ENCODE data around the gene WAPL.

WAPL gene

GRCh38 chr10:86388119-86388704 is 133.4 kb downstream of the WAPL start:
- no peak for DNase-seq
- no peak overlapping the region for H3K4me2 ChIP-seq (ENCODE audit: low read depth, low read length)
- H4K20me1 ChIP-seq (ENCODE audit: insufficient read depth, low read length): no peaks in the 10 kb centered on the region
- no peaks in the 10 kb centered on the region for H3K9me2 ChIP-seq (replicated peaks; ENCODE audit: insufficient read depth, low read length)
- H3F3A ChIP-seq (ENCODE audit: insufficient read depth, low read length): no peaks in the 10 kb centered on the region
- H2AFZ ChIP-seq (ENCODE audit: low read length): no peak overlapping the region
- H3K9me3 ChIP-seq (replicated peaks; ENCODE audit: insufficient read depth, low read length): no peaks in the 10 kb centered on the region
- H3K4me1 ChIP-seq (ENCODE audit: low read length): no peaks in the 10 kb centered on the region
- no peaks in the 10 kb centered on the region for H3K79me2 ChIP-seq (ENCODE audit: low read length)
- TF ChIP-seq CTCF (IDR thresholded peaks at IDR 0.05; ENCODE audit: low read length) (no peak), EZH2phosphoT487 (IDR thresholded peaks at IDR 0.05; ENCODE audit: low read length) (no peak), EZH2 (optimal IDR thresholded peaks at IDR 0.05; ENCODE audit: low read depth, low read length) (no peak)
- H3K36me3 ChIP-seq (replicated peaks; ENCODE audit: insufficient read depth, low read length): no peaks in the 10 kb centered on the region
- no peak overlapping the region for H3K9ac ChIP-seq (ENCODE audit: low read length)
- H3K27ac ChIP-seq (ENCODE audit: low read length): no peak overlapping the region
- no peak overlapping the region for H3K4me3 ChIP-seq (ENCODE audit: low read length)
- H3K27me3 ChIP-seq (replicated peaks; ENCODE audit: insufficient read depth, low read length): no peaks in the 10 kb centered on the region

DNA sequence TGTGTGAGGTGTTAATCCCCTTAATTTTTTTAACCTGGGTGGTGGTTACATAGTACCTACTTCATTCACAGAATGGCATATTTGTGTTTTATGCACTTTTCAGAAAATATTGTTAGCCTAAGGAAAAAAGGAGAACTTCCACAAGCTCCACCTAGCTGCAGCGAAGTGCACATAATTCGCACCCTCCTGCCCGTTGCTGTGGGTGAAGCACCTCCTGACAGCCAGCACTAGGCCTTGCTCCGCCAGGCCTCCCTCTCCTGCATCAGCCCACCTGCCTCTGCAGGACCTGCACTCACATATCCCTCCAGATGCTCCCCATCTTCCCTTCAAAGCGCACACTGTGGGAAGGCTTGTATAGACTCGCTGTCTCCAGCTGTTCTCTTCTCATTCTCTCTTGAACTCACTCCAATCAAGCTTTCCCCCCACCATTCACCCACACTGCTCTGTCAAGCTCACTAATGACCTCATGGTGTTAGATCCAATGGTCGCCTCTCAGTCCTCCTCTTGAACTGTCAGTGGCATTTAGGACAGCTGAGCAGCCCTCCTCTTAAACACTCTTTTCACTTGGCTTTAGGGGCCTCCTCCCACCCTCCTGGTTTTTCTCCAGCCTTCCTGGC is 134.3 kb downstream of the WAPL start:
- H3K9me3 ChIP-seq (replicated peaks; ENCODE audit: insufficient read depth, low read length): no peaks in the 10 kb centered on the region
- no peak for TF ChIP-seq CTCF (IDR thresholded peaks at IDR 0.05; ENCODE audit: low read length)
- no peak for TF ChIP-seq EZH2 (optimal IDR thresholded peaks at IDR 0.05; ENCODE audit: low read depth, low read length)
- no peak for TF ChIP-seq EZH2phosphoT487 (IDR thresholded peaks at IDR 0.05; ENCODE audit: low read length)
- no peaks in the 10 kb centered on the region for H3K4me1 ChIP-seq (ENCODE audit: low read length)
- H4K20me1 ChIP-seq (ENCODE audit: insufficient read depth, low read length): no peaks in the 10 kb centered on the region
- H3F3A ChIP-seq (ENCODE audit: insufficient read depth, low read length): no peaks in the 10 kb centered on the region
- H3K27ac ChIP-seq (ENCODE audit: low read length): no peak overlapping the region
- no peak overlapping the region for H3K4me3 ChIP-seq (ENCODE audit: low read length)
- no peaks in the 10 kb centered on the region for H3K79me2 ChIP-seq (ENCODE audit: low read length)
- H3K27me3 ChIP-seq (replicated peaks; ENCODE audit: insufficient read depth, low read length): no peaks in the 10 kb centered on the region
- no peak for DNase-seq
- H3K9ac ChIP-seq (ENCODE audit: low read length): no peak overlapping the region
- H3K4me2 ChIP-seq (ENCODE audit: low read depth, low read length): no peak overlapping the region
- H3K9me2 ChIP-seq (replicated peaks; ENCODE audit: insufficient read depth, low read length): no peaks in the 10 kb centered on the region
- H3K36me3 ChIP-seq (replicated peaks; ENCODE audit: insufficient read depth, low read length): no peaks in the 10 kb centered on the region
- H2AFZ ChIP-seq (ENCODE audit: low read length): no peak overlapping the region

DNA sequence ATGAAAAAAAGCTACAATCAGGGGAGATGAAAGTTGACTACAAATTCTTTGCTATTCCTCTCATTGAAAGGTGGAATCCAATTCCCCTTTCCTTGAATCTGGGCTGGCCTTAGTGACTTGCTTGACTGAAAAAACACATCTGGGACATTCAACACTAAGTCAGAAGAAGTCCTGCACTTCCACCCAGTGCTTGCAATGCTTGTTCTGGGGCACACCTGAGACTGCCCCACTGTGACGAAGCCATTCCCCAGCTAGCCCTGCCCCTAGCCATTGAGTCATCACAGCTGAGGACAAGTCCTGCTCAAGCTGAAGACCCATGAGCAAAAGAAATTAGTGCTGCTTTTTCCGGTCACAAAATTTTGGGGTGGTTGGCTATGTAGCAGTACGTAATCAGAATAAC is 135.8 kb downstream of the WAPL start:
- Histone ChIP-seq H3K9ac (ENCODE audit: low read length) (no peak overlapping the region), H4K20me1 (ENCODE audit: insufficient read depth, low read length) (no peaks in the 10 kb centered on the region), H3K4me1 (ENCODE audit: low read length) (no peaks in the 10 kb centered on the region), H3K9me3 (replicated peaks; ENCODE audit: insufficient read depth, low read length) (no peaks in the 10 kb centered on the region), H3K27ac (ENCODE audit: low read length) (no peak overlapping the region), H3K4me3 (ENCODE audit: low read length) (no peak overlapping the region), H3K4me2 (ENCODE audit: low read depth, low read length) (no peak overlapping the region), H2AFZ (ENCODE audit: low read length) (no peak overlapping the region), H3K79me2 (ENCODE audit: low read length) (no peaks in the 10 kb centered on the region), H3K27me3 (replicated peaks; ENCODE audit: insufficient read depth, low read length) (no peaks in the 10 kb centered on the region), H3K9me2 (replicated peaks; ENCODE audit: insufficient read depth, low read length) (no peaks in the 10 kb centered on the region), H3F3A (ENCODE audit: insufficient read depth, low read length) (no peaks in the 10 kb centered on the region), H3K36me3 (replicated peaks; ENCODE audit: insufficient read depth, low read length) (no peaks in the 10 kb centered on the region)
- no peak for DNase-seq
- TF ChIP-seq EZH2 (optimal IDR thresholded peaks at IDR 0.05; ENCODE audit: low read depth, low read length): no peak
- TF ChIP-seq CTCF (IDR thresholded peaks at IDR 0.05; ENCODE audit: low read length): no peak
- TF ChIP-seq EZH2phosphoT487 (IDR thresholded peaks at IDR 0.05; ENCODE audit: low read length): no peak

Data from MM.1S (cell line).